Esophagus muscularis mucosa (tissue), 4 donors: Measurements from ENCODE around the gene PRKAR2A. TPM values are rescaled to one million over a fixed set of nuclear protein-coding genes. Genes with fewer than 3 reads are reported as not detected.

Experiments used
- DNase-seq: peaks from one replicate; pipeline ENCODE4 v3.0.0-alpha.2; 2017; ENCODE audit errors: extremely low spot score
- H3K27ac ChIP-seq, 4 donors: fragments of 200-600 bp; sonication (generic); replicated peaks in 1 of 4; 1 replicate in 3 of 4; 2 replicates in 1 of 4; pipeline ENCODE4 v1.5.1; 2016 to 2019; ENCODE audit warnings: mild to moderate bottlenecking in 1 of 4
- H3K27me3 ChIP-seq, 4 donors: fragments of 200-600 bp; sonication (generic); one replicate each; pipeline versions ENCODE4 v1.5.1 to v1.6.0; 2016 to 2019
- H3K36me3 ChIP-seq, 4 donors: fragments of 200-600 bp; sonication (generic); one replicate each; pipeline ENCODE4 v1.5.1; 2016 to 2019
- H3K4me1 ChIP-seq, 4 donors: fragments of 200-600 bp; sonication (generic); one replicate each; pipeline ENCODE4 v1.5.1; 2016 to 2019
- H3K4me3 ChIP-seq, 4 donors: fragments of 200-600 bp; sonication (generic); 1 replicate in 2 of 4; 2 replicates in 2 of 4; pipeline ENCODE4 v1.5.1; 2016 to 2019; ENCODE audit warnings: mild to moderate bottlenecking in 4 of 4, moderate library complexity in 1 of 4
- H3K9me3 ChIP-seq, 4 donors: fragments of 200-600 bp; sonication (generic); 1 replicate in 3 of 4; 2 replicates in 1 of 4; pipeline ENCODE4 v1.5.1; 2016 to 2019
- CTCF ChIP-seq, 3 experiments: fragments of 200-600 bp in 2 of 3; fragments of 450-650 bp in 1 of 3; sonication (generic) in 2 of 3; IDR thresholded peaks; one replicate each; pipeline ENCODE4 v1.5.1; 2017 to 2019; ENCODE audit warnings: antibody characterized with exemption in 3 of 3, mild to moderate bottlenecking in 2 of 3, moderate library complexity in 1 of 3
- EP300 ChIP-seq: sonication (generic); formaldehyde crosslinking; IDR thresholded peaks from one replicate; pipeline ENCODE4 v1.6.1; 2017; ENCODE audit warnings: antibody characterized with exemption
- POLR2A ChIP-seq: fragments of 450-650 bp; IDR thresholded peaks from one replicate; pipeline ENCODE4 v1.6.1; 2017; ENCODE audit warnings: antibody characterized with exemption, moderate library complexity, mild to moderate bottlenecking, low read depth
- POLR2AphosphoS5 ChIP-seq, 2 donors: sonication (generic); formaldehyde crosslinking; IDR thresholded peaks; one replicate each; pipeline ENCODE4 v1.6.1; 2017; ENCODE audit warnings: antibody characterized with exemption in 2 of 2
- WGBS: methylation state at CpG from one replicate; pipeline ENCODE4 v1.1.5; 2018; 5-methylcytosine and 5-hydroxymethylcytosine counted together
- intact Hi-C: fragments of 100-400 bp; cut with DNase I; formaldehyde crosslinking; loops from one replicate; pipeline ENCODE4 v1.15.1; 2023
- total RNA-seq, 4 donors: library from RNA; depleted of rRNA; stranded (reverse); fragments of >200 nt; gene quantifications; one replicate each; pipeline versions ENCODE4 v1.1.0 to v1.2.1, GENCODE V29; 2016

Gene PRKAR2A
- 10 to 100 TPM; 30.7 to 43.3 (median 34.2) TPM for total RNA-seq

GRCh38 chr3:48847504-48848423 lies at the start of gene PRKAR2A:
PRKAR2A (minus strand) TSS chr3:48847874; CDS start chr3:48847596, 278 bp downstream.
- Histone ChIP-seq H3K27me3 (no peaks in the 10 kb centered on the region), H3K4me1 (peaks cover 19 to 30% (median 28%) of the 10 kb centered on the region in 4 donors), H3K36me3 (peaks cover 0 to 7% (median 0%) of the 10 kb centered on the region in 4 donors), H3K9me3 (no peaks in the 10 kb centered on the region), H3K27ac (peak within 1 kb of the TSS; percentile 91 to 97 (median 96)), H3K4me3 (peak within 1 kb of the TSS; percentile 76 to 94 (median 84))
- intact Hi-C loops: loop anchor here (5.0 kb wide), 2 partner anchors 50 to 70 kb away; partner anchors contain the start of genes ARIH2 and SLC25A20
- WGBS: 10% methylated on average over 12 of the region's 81 CpGs
- TF ChIP-seq POLR2AphosphoS5 (IDR thresholded peaks at IDR 0.05): peak; percentile 84 to 88
- TF ChIP-seq POLR2A: peak; percentile 73
- TF ChIP-seq CTCF (IDR thresholded peaks at IDR 0.05): peak in 2 of 3 experiments; percentile 6 to 9
- no peak for TF ChIP-seq EP300
- DNase-seq: peak; percentile 95

- no peak for DNase-seq
- Histone ChIP-seq H3K4me1 (peaks cover 13 to 25% (median 19%) of the 10 kb centered on the region in 4 donors), H3K4me3 (no peak overlapping the region), H3K36me3 (peaks cover 3 to 4% (median 3%) of the 10 kb centered on the region in 4 donors), H3K9me3 (no peaks in the 10 kb centered on the region), H3K27me3 (no peaks in the 10 kb centered on the region), H3K27ac (no peak overlapping the region)
- WGBS: 78% methylated on average over 2 of the region's 2 CpGs
- intact Hi-C loops: loop anchor here (5.0 kb wide), 1 partner anchor 50 kb away; the partner anchor contains the start of gene PRKAR2A
- TF ChIP-seq EP300 (no peak), POLR2AphosphoS5 (IDR thresholded peaks at IDR 0.05) (no peak), CTCF (IDR thresholded peaks at IDR 0.05) (no peak), POLR2A (no peak)
Measured at GRCh38 chr3:48896936-48897335, 49.3 kb upstream of the PRKAR2A start.

- Histone ChIP-seq H3K27me3 (no peaks in the 10 kb centered on the region), H3K9me3 (no peaks in the 10 kb centered on the region), H3K27ac (no peak overlapping the region), H3K4me3 (no peak overlapping the region), H3K36me3 (peaks cover 12 to 24% (median 20%) of the 10 kb centered on the region in 4 donors), H3K4me1 (peaks cover 13 to 25% (median 19%) of the 10 kb centered on the region in 4 donors)
- no peak for DNase-seq
- intact Hi-C loops: no loop called here
- TF ChIP-seq EP300: no peak
- no peak for TF ChIP-seq POLR2AphosphoS5 (IDR thresholded peaks at IDR 0.05)
- TF ChIP-seq POLR2A: no peak
- TF ChIP-seq CTCF (IDR thresholded peaks at IDR 0.05): no peak
- WGBS: 98% methylated on average over 6 of the region's 6 CpGs
Measured at GRCh38 chr3:48894516-48894915, 46.8 kb upstream of the PRKAR2A start.

GRCh38 chr3:48891606-48892005 lies 43.9 kb upstream of the PRKAR2A start:
- H3K27me3 ChIP-seq: no peaks in the 10 kb centered on the region
- peaks cover 12 to 44% (median 38%) of the 10 kb centered on the region in 4 donors for H3K36me3 ChIP-seq
- no peak overlapping the region for H3K4me3 ChIP-seq
- H3K9me3 ChIP-seq: no peaks in the 10 kb centered on the region
- intact Hi-C loops: no loop called here
- no peak for TF ChIP-seq POLR2A
- TF ChIP-seq EP300: no peak
- TF ChIP-seq CTCF (IDR thresholded peaks at IDR 0.05): no peak
- TF ChIP-seq POLR2AphosphoS5 (IDR thresholded peaks at IDR 0.05): no peak
- peaks cover 0 to under 1% (median 0%) of the 10 kb centered on the region in 4 donors for H3K4me1 ChIP-seq
- H3K27ac ChIP-seq: no peak overlapping the region
- WGBS: 95% methylated on average over 8 of the region's 8 CpGs
- DNase-seq: no peak
